Measurements from ENCODE around the gene CST1.
"Not testable (repeated sequence)": the region's sequence is repeated elsewhere in the genome, so short reads cannot be mapped to it uniquely, and the experiment has no call there.

The CST1 gene

GRCh38 chr20:23765578-23765977, 14.8 kb upstream of the CST1 start:
- TF ChIP-seq REST (IDR thresholded peaks at IDR 0.05; ENCODE audit: insufficient replicate concordance, low read depth) = no peak
- TF ChIP-seq CTCF (IDR thresholded peaks at IDR 0.05; ENCODE audit: insufficient read depth, low read length) = no peak
- no peak for TF ChIP-seq POLR2AphosphoS5 (IDR thresholded peaks at IDR 0.05; ENCODE audit: low read depth)
- TF ChIP-seq GABPA (IDR thresholded peaks at IDR 0.05; ENCODE audit: low read depth) = no peak
- no peaks in the 10 kb centered on the region for H3K27me3 ChIP-seq (ENCODE audit: insufficient read depth, poor library complexity, severe bottlenecking)

GRCh38 chr20:23764630-23765029, 13.9 kb upstream of the CST1 start:
- not testable (repeated sequence) for H3K4me3 ChIP-seq (replicated peaks; ENCODE audit: insufficient read depth, low read length); H3K27me3 ChIP-seq (ENCODE audit: insufficient read depth, poor library complexity, severe bottlenecking); DNase-seq (ENCODE audit: low read depth in 1 of 2, low spot score in 1 of 2); H3K27ac ChIP-seq (replicated peaks)

More at GRCh38 chr20:23765578-23765977, 14.8 kb upstream of the CST1 start:
- DNase-seq (ENCODE audit: low read depth in 1 of 2, low spot score in 1 of 2) = no peak
- no peak overlapping the region for H3K4me3 ChIP-seq (replicated peaks; ENCODE audit: insufficient read depth, low read length)
- H3K27ac ChIP-seq (replicated peaks) = no peak overlapping the region

- TF ChIP-seq REST (IDR thresholded peaks at IDR 0.05; ENCODE audit: insufficient replicate concordance, low read depth) (no peak), CTCF (IDR thresholded peaks at IDR 0.05; ENCODE audit: insufficient read depth, low read length) (no peak), GABPA (IDR thresholded peaks at IDR 0.05; ENCODE audit: low read depth) (no peak), SPI1 (IDR thresholded peaks at IDR 0.05; ENCODE audit: borderline replicate concordance, low read depth) (no peak), POLR2AphosphoS5 (IDR thresholded peaks at IDR 0.05; ENCODE audit: low read depth) (no peak)
- H3K27ac ChIP-seq (replicated peaks) = no peak overlapping the region
- H3K4me3 ChIP-seq (replicated peaks; ENCODE audit: insufficient read depth, low read length) = no peak overlapping the region
Measured at GRCh38 chr20:23763345-23763744, 12.6 kb upstream of the CST1 start.

GRCh38 chr20:23759306-23759940, 8.7 kb upstream of the CST1 start:
- TF ChIP-seq REST (IDR thresholded peaks at IDR 0.05; ENCODE audit: insufficient replicate concordance, low read depth) = no peak
- TF ChIP-seq CTCF (IDR thresholded peaks at IDR 0.05; ENCODE audit: insufficient read depth, low read length) = no peak
- TF ChIP-seq SPI1 (IDR thresholded peaks at IDR 0.05; ENCODE audit: borderline replicate concordance, low read depth) = no peak
- no peak for TF ChIP-seq GABPA (IDR thresholded peaks at IDR 0.05; ENCODE audit: low read depth)
- TF ChIP-seq POLR2AphosphoS5 (IDR thresholded peaks at IDR 0.05; ENCODE audit: low read depth) = no peak
- H3K4me3 ChIP-seq (replicated peaks; ENCODE audit: insufficient read depth, low read length) = no peak overlapping the region
- H3K27ac ChIP-seq (replicated peaks) = no peak overlapping the region
- no peak for DNase-seq (ENCODE audit: low read depth in 1 of 2, low spot score in 1 of 2)
- H3K27me3 ChIP-seq (ENCODE audit: insufficient read depth, poor library complexity, severe bottlenecking) = no peaks in the 10 kb centered on the region

More at GRCh38 chr20:23763345-23763744, 12.6 kb upstream of the CST1 start:
- H3K27me3 ChIP-seq (ENCODE audit: insufficient read depth, poor library complexity, severe bottlenecking) = no peaks in the 10 kb centered on the region
- no peak for DNase-seq (ENCODE audit: low read depth in 1 of 2, low spot score in 1 of 2)

- not testable (repeated sequence) for H3K4me3 ChIP-seq (replicated peaks; ENCODE audit: insufficient read depth, low read length); DNase-seq (ENCODE audit: low read depth in 1 of 2, low spot score in 1 of 2); H3K27me3 ChIP-seq (ENCODE audit: insufficient read depth, poor library complexity, severe bottlenecking); H3K27ac ChIP-seq (replicated peaks)
Measured at GRCh38 chr20:23756792-23757191, 6.1 kb upstream of the CST1 start.

- not testable (repeated sequence) for H3K4me3 ChIP-seq (replicated peaks; ENCODE audit: insufficient read depth, low read length); H3K27ac ChIP-seq (replicated peaks); DNase-seq (ENCODE audit: low read depth in 1 of 2, low spot score in 1 of 2); H3K27me3 ChIP-seq (ENCODE audit: insufficient read depth, poor library complexity, severe bottlenecking)
Measured at GRCh38 chr20:23755131-23755611, 4.4 kb upstream of the CST1 start.

Measured in HL-60 (cell line).